Hindlimb muscle (tissue), 1 donor: ENCODE measurements around the gene OPRL1. TPM values are rescaled to one million over a fixed set of nuclear protein-coding genes. Genes with fewer than 3 reads are reported as not detected.

Source experiments
- DNase-seq: peaks from one replicate; pipeline ENCODE4 v3.0.0-alpha.2; 2013
- polyA plus RNA-seq: library from polyadenylated mRNA; unstranded; fragments of 120-200 nt; gene quantifications from one replicate; pipeline ENCODE4 v1.2.1, GENCODE V29; 2013; ENCODE audit not compliant: insufficient read length

The OPRL1 gene
- polyA plus RNA-seq, 1 donor = 1.1 TPM

GRCh38 chr20:64104667-64105451 is 25.0 kb downstream of the OPRL1 start:
- no peak for DNase-seq

GRCh38 chr20:64105846-64106434 is 26.1 kb downstream of the OPRL1 start:
- DNase-seq = no peak

- no peak for DNase-seq
Observed at GRCh38 chr20:64106435-64106961, 26.6 kb downstream of the OPRL1 start.

- DNase-seq = no peak
Observed at GRCh38 chr20:64106981-64107735, 27.3 kb downstream of the OPRL1 start, which contains the start of gene NPBWR2. Gene NPBWR2, minus strand, starts transcription at chr20:64107565. Its CDS starts 734 bp downstream, at chr20:64106831.

GRCh38 chr20:64107736-64108457 is 28.0 kb downstream of the OPRL1 start:
- no peak for DNase-seq

GRCh38 chr20:64108731-64109681 is 29.1 kb downstream of the OPRL1 start:
- no peak for DNase-seq

GRCh38 chr20:64109831-64110391 is 30.0 kb downstream of the OPRL1 start:
- DNase-seq = no peak

- DNase-seq = no peak
Observed at GRCh38 chr20:64110411-64111068, 30.7 kb downstream of the OPRL1 start.

GRCh38 chr20:64111841-64112641 is 32.2 kb downstream of the OPRL1 start:
- no peak for DNase-seq

- peak; percentile 48 for DNase-seq
Observed at GRCh38 chr20:64112691-64113443, 33.0 kb downstream of the OPRL1 start.

- no peak for DNase-seq
Observed at GRCh38 chr20:64113444-64113775, 33.5 kb downstream of the OPRL1 start.

- no peak for DNase-seq
Observed at GRCh38 chr20:64113796-64114355, 34.0 kb downstream of the OPRL1 start.

GRCh38 chr20:64114356-64114971 is 34.6 kb downstream of the OPRL1 start:
- no peak for DNase-seq

GRCh38 chr20:64115171-64115911 is 35.5 kb downstream of the OPRL1 start:
- DNase-seq = no peak

GRCh38 chr20:64116016-64116415 is 36.1 kb downstream of the OPRL1 start:
- DNase-seq = no peak

GRCh38 chr20:64116541-64117431 is 36.9 kb downstream of the OPRL1 start:
- no peak for DNase-seq
